BE2C (cell line): ENCODE data around the gene SMIM10L2A.
"Not testable (repeated sequence)": the region's sequence is repeated elsewhere in the genome, so short reads cannot be mapped to it uniquely, and the experiment has no call there.

ENCODE experiments used
- DNase-seq: peaks from one replicate; pipeline ENCODE4 v3.0.0-alpha.2; 2020
- H3K27me3 ChIP-seq: fragments of 250-450 bp; sonication (Bioruptor Pico); 2 replicates; pipeline ENCODE4 v1.5.1; 2020; ENCODE audit warnings: mild to moderate bottlenecking
- H3K36me3 ChIP-seq: fragments of 250-450 bp; sonication (Bioruptor Pico); 2 replicates; pipeline ENCODE4 v1.5.1; 2020; ENCODE audit warnings: mild to moderate bottlenecking
- H3K4me1 ChIP-seq: fragments of 250-450 bp; sonication (Bioruptor Pico); 2 replicates; pipeline ENCODE4 v1.5.1; 2020
- H3K4me3 ChIP-seq: 2 replicates; pipeline ENCODE4 v1.5.1; 2011; ENCODE audit warnings: low read depth, low read length
- H3K9me3 ChIP-seq: fragments of 250-450 bp; sonication (Bioruptor Pico); 2 replicates; pipeline ENCODE4 v1.5.1; 2020
- CTCF ChIP-seq: IDR thresholded peaks from 2 replicates; pipeline ENCODE4 v1.5.1; 2012; ENCODE audit warnings: mild to moderate bottlenecking, low read depth, low read length

SMIM10L2A gene

DNA sequence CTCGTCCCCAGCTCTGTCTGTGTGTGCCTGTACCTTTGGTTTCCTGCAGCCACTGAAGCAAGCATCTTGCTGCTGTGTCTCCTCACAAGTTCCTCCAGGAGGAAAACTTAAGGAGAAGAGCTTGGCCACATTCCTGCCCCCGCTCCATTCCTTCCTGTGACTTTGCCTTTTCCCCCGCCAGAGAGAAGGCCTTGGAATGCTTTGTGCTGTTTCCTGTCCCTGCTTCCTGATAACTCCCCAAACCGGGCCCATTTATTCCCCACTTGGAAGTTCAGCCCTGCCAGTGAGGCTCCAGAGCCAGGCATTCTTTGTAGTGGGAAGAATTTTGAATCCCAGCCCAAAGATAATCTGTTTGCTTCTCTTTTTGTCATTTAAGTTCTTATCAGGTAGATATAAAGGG lies 33.1 kb downstream of the SMIM10L2A start:
- H3K9me3 ChIP-seq, result no peaks in the 10 kb centered on the region
- H3K36me3 ChIP-seq, result no peaks in the 10 kb centered on the region
- H3K27me3 ChIP-seq, result no peaks in the 10 kb centered on the region
- H3K4me3 ChIP-seq, result no peak overlapping the region
- DNase-seq, result no peak
- no peak for TF ChIP-seq CTCF
- H3K4me1 ChIP-seq, result no peaks in the 10 kb centered on the region

DNA sequence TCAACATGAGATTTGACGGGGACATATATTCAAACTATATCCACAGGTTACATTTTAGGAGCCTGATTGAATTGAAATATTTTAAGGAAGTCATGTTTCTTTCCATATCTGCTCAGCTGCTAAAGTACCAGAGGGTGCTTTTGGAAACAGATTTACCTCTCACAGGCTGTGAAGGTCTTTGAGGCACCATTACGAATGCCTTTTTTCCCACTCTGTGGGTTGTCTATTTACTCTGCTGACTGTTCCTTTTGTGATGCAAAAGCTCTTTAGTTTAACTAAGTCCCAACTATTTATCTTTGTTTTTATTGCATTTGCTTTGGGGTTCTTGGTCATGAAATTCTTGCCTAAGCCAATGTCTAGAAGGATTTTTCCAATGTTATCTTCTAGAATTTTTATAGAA lies 40.0 kb downstream of the SMIM10L2A start:
- not testable (repeated sequence) for H3K36me3 ChIP-seq, H3K27me3 ChIP-seq, H3K9me3 ChIP-seq, H3K4me3 ChIP-seq, DNase-seq, H3K4me1 ChIP-seq

DNA sequence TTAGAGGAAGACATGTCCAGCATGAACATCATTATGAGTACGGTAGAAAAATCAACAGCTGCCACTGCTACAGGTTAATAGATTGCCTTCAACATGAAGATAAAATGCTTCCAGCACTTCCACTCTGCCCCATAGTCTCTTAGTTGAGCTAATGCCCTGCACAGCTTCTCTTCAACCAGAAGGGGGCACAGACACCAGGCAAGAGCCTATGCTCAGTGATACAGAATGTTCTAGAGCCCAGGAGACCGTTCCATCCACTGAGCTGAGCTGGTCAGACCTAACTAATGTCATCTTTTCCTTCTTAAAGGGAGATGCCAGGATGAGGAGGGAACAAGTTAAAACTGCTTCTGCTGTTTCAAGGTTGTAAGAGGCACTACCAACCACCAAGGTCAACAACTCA lies 42.2 kb downstream of the SMIM10L2A start:
- Histone ChIP-seq H3K27me3 (no peaks in the 10 kb centered on the region), H3K36me3 (no peaks in the 10 kb centered on the region), H3K9me3 (no peaks in the 10 kb centered on the region), H3K4me1 (no peaks in the 10 kb centered on the region), H3K4me3 (no peak overlapping the region)
- TF ChIP-seq CTCF, result peak; percentile 38
- DNase-seq, result no peak

DNA sequence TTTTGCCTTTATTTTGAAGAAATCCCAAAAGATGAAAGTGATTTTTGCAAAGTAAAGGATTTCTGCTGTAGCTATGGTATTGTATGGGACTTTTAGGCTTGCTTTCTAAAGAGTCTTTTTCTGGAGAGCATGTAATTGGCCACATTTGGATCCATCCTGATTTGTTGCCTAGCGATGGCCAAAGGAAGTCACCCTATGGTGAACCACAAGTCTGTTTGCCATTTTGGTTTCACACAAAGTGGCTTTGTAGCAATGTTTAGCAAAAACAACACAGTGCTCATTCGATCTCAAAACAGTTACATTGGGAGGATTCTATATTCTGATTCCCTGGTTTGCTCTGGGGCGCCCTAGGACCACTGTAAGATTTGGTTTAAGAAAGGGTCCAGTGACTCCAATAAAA lies 54.6 kb downstream of the SMIM10L2A start:
- no peak overlapping the region for H3K4me3 ChIP-seq
- no peak for TF ChIP-seq CTCF

DNA sequence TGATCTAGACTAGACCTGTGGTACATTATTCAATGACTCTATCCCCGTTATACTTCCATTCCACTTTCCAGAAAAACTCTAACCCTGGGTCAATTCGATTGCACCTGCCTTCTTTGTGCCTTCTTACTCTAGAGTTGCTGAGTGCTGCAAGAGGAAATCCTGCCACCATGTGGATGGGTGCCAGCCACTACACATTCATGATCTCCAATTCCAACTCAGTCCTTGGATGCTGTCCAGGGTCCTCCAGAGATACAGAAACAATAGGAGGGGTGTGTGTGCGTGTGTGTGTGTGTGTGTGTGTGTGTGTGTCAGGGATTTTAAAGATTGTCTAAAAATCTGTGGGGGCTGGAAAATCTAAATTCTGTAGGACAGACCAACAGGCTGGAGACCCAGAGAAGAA lies 55.8 kb downstream of the SMIM10L2A start:
- no peaks in the 10 kb centered on the region for H3K9me3 ChIP-seq

More for the DNA sequence above, 54.6 kb downstream of the SMIM10L2A start:
- H3K9me3 ChIP-seq, result no peaks in the 10 kb centered on the region
- no peak for DNase-seq
- no peaks in the 10 kb centered on the region for H3K36me3 ChIP-seq
- no peaks in the 10 kb centered on the region for H3K4me1 ChIP-seq
- no peaks in the 10 kb centered on the region for H3K27me3 ChIP-seq

More for the DNA sequence above, 55.8 kb downstream of the SMIM10L2A start:
- Histone ChIP-seq H3K36me3 (no peaks in the 10 kb centered on the region), H3K27me3 (no peaks in the 10 kb centered on the region), H3K4me3 (no peak overlapping the region), H3K4me1 (no peaks in the 10 kb centered on the region)
- peak; percentile 70 for TF ChIP-seq CTCF
- peak; percentile 68 for DNase-seq
